Muscle layer of duodenum (tissue), 2 donors: ENCODE measurements around the gene PPHLN1.

ENCODE experiments used
- H3K27ac ChIP-seq: one replicate; pipeline ENCODE4 v1.7.0; 2013; ENCODE audit warnings: mild to moderate bottlenecking, low read length
- H3K27me3 ChIP-seq: one replicate; pipeline ENCODE4 v1.7.0; 2013; ENCODE audit warnings: low read depth, mild to moderate bottlenecking, control low read depth, low read length
- H3K36me3 ChIP-seq, 2 donors: one replicate each; pipeline ENCODE4 v1.7.0; 2013; ENCODE audit warnings: low read length in 2 of 2, control low read depth in 1 of 2, mild to moderate bottlenecking in 1 of 2; ENCODE audit not compliant: insufficient read depth in 2 of 2, control insufficient read depth in 1 of 2
- H3K4me1 ChIP-seq, 2 donors: one replicate each; pipeline ENCODE4 v1.7.0; 2013; ENCODE audit warnings: low read length in 2 of 2, mild to moderate bottlenecking in 2 of 2, control low read depth in 1 of 2, moderate library complexity in 1 of 2; ENCODE audit not compliant: insufficient read depth in 2 of 2, control insufficient read depth in 1 of 2
- H3K4me3 ChIP-seq, 2 donors: one replicate each; pipeline ENCODE4 v1.7.0; 2013; ENCODE audit warnings: low read length in 2 of 2, low read depth in 1 of 2, mild to moderate bottlenecking in 1 of 2
- H3K9me3 ChIP-seq, 2 donors: one replicate each; pipeline ENCODE4 v1.7.0; 2013; ENCODE audit warnings: low read length in 2 of 2, control low read depth in 1 of 2, mild to moderate bottlenecking in 1 of 2; ENCODE audit not compliant: control insufficient read depth in 1 of 2
- donor health status: healthy.

The PPHLN1 gene

GRCh38 chr12:42485823-42486222 is 159.9 kb downstream of the PPHLN1 start:
- Histone ChIP-seq H3K9me3 (no peaks in the 10 kb centered on the region), H3K27me3 (no peaks in the 10 kb centered on the region), H3K4me1 (peaks cover 0 to 11% of the 10 kb centered on the region in 2 donors), H3K36me3 (no peaks in the 10 kb centered on the region), H3K27ac (no peak overlapping the region), H3K4me3 (no peak overlapping the region)

GRCh38 chr12:42486407-42486806 is 160.4 kb downstream of the PPHLN1 start:
- H3K4me1 ChIP-seq: peaks cover 0 to 10% of the 10 kb centered on the region in 2 donors
- H3K27me3 ChIP-seq: no peaks in the 10 kb centered on the region
- H3K4me3 ChIP-seq: no peak overlapping the region
- H3K36me3 ChIP-seq: no peaks in the 10 kb centered on the region
- H3K9me3 ChIP-seq: no peaks in the 10 kb centered on the region
- no peak overlapping the region for H3K27ac ChIP-seq

- H3K36me3 ChIP-seq: no peaks in the 10 kb centered on the region
- H3K4me3 ChIP-seq: no peak overlapping the region
- no peaks in the 10 kb centered on the region for H3K9me3 ChIP-seq
- H3K27me3 ChIP-seq: no peaks in the 10 kb centered on the region
- no peak overlapping the region for H3K27ac ChIP-seq
- no peaks in the 10 kb centered on the region for H3K4me1 ChIP-seq
Observed at GRCh38 chr12:42490261-42490842, 164.4 kb downstream of the PPHLN1 start.
